Lower lobe of right lung (tissue), 2 donors: ENCODE results near the gene TSPAN5. TPM values are rescaled to one million over a fixed set of nuclear protein-coding genes. Genes with fewer than 3 reads are reported as not detected.

Source experiments
- ATAC-seq, 2 donors: fragments of 200-7000 bp; cut with Tn5 transposase; one replicate each; pipeline ENCODE4 v1.9.1; 2020 to 2022; ENCODE audit warnings: mild to moderate bottlenecking in 2 of 2, moderate library complexity in 2 of 2
- DNase-seq: peaks from one replicate; pipeline ENCODE4 v3.0.0-alpha.2; 2020
- H3K27ac ChIP-seq: fragments of 200-600 bp; one replicate; pipeline ENCODE4 v1.8.0; 2022
- H3K27me3 ChIP-seq: fragments of 200-600 bp; one replicate; pipeline ENCODE4 v1.8.0; 2022; ENCODE audit warnings: low read depth
- H3K36me3 ChIP-seq: fragments of 200-600 bp; one replicate; pipeline ENCODE4 v1.8.0; 2022; ENCODE audit warnings: mild to moderate bottlenecking
- H3K4me1 ChIP-seq: fragments of 200-600 bp; one replicate; pipeline ENCODE4 v1.8.0; 2022
- H3K4me3 ChIP-seq: fragments of 200-600 bp; one replicate; pipeline ENCODE4 v1.8.0; 2022; ENCODE audit warnings: mild to moderate bottlenecking
- H3K9me3 ChIP-seq: fragments of 200-600 bp; one replicate; pipeline ENCODE4 v1.8.0; 2022
- CTCF ChIP-seq: fragments of 200-600 bp; IDR thresholded peaks from one replicate; pipeline ENCODE4 v1.8.0; 2022; ENCODE audit warnings: antibody characterized with exemption, mild to moderate bottlenecking
- intact Hi-C: fragments of 100-400 bp; cut with DNase I; formaldehyde crosslinking; loops from one replicate; pipeline ENCODE4 v1.11.0; 2022
- total RNA-seq: library from RNA; stranded (reverse); fragmentation: NEBNext Ultra II Directional; extraction: Animal tissue kit (Norgen Biotek cat#: 25700); gene quantifications from one replicate; pipeline ENCODE4 v1.2.1, GENCODE V29; 2021
- donor health status: DM: no; HTN: yes; CAD: no; lungs with severe emphysema.

TSPAN5 gene
- total RNA-seq, 1 donor from 2014 or later = 5.7 TPM

GRCh38 chr4:98485816-98486345, 172.5 kb downstream of the TSPAN5 start:
- Histone ChIP-seq H3K27me3 (no peaks in the 10 kb centered on the region), H3K36me3 (no peaks in the 10 kb centered on the region), H3K27ac (no peak overlapping the region), H3K9me3 (no peaks in the 10 kb centered on the region), H3K4me3 (no peak overlapping the region), H3K4me1 (no peaks in the 10 kb centered on the region)
- no peak for DNase-seq
- TF ChIP-seq CTCF = no peak
- intact Hi-C loops = no loop called here
- ATAC-seq = no peak

- H3K27ac ChIP-seq = no peak overlapping the region
- DNase-seq (no peak), ATAC-seq (no peak)
- no peaks in the 10 kb centered on the region for H3K36me3 ChIP-seq
- no peaks in the 10 kb centered on the region for H3K4me1 ChIP-seq
- intact Hi-C loops = no loop called here
- no peak overlapping the region for H3K4me3 ChIP-seq
- H3K27me3 ChIP-seq = no peaks in the 10 kb centered on the region
- no peaks in the 10 kb centered on the region for H3K9me3 ChIP-seq
- TF ChIP-seq CTCF = no peak
Measured at GRCh38 chr4:98484031-98484430, 174.4 kb downstream of the TSPAN5 start.

GRCh38 chr4:98482847-98483806, 175.3 kb downstream of the TSPAN5 start:
- H3K4me3 ChIP-seq = no peak overlapping the region
- no peak for DNase-seq
- no peak for ATAC-seq
- no peaks in the 10 kb centered on the region for H3K9me3 ChIP-seq
- no peak overlapping the region for H3K27ac ChIP-seq
- no peak for TF ChIP-seq CTCF
- no peaks in the 10 kb centered on the region for H3K36me3 ChIP-seq
- H3K4me1 ChIP-seq = no peaks in the 10 kb centered on the region
- intact Hi-C loops = no loop called here
- no peaks in the 10 kb centered on the region for H3K27me3 ChIP-seq

- no peaks in the 10 kb centered on the region for H3K4me1 ChIP-seq
- no peaks in the 10 kb centered on the region for H3K9me3 ChIP-seq
- no peak for TF ChIP-seq CTCF
- no peaks in the 10 kb centered on the region for H3K27me3 ChIP-seq
- ATAC-seq (no peak), DNase-seq (no peak)
- H3K4me3 ChIP-seq = no peak overlapping the region
- no peak overlapping the region for H3K27ac ChIP-seq
- intact Hi-C loops = no loop called here
- no peaks in the 10 kb centered on the region for H3K36me3 ChIP-seq
Measured at GRCh38 chr4:98482503-98482846, 175.9 kb downstream of the TSPAN5 start.

GRCh38 chr4:98481167-98481566, 177.2 kb downstream of the TSPAN5 start:
- H3K27ac ChIP-seq = no peak overlapping the region

More at GRCh38 chr4:98481167-98481566, 177.2 kb downstream of the TSPAN5 start:
- intact Hi-C loops = no loop called here
- no peaks in the 10 kb centered on the region for H3K4me1 ChIP-seq
- H3K9me3 ChIP-seq = no peaks in the 10 kb centered on the region
- no peaks in the 10 kb centered on the region for H3K27me3 ChIP-seq
- no peak for DNase-seq
- no peak for ATAC-seq
- no peak for TF ChIP-seq CTCF
- H3K4me3 ChIP-seq = no peak overlapping the region
- H3K36me3 ChIP-seq = no peaks in the 10 kb centered on the region
